Activated CD8-positive, alpha-beta memory T cell treated with anti-CD3 and anti-CD28 coated beads for 24 hours (primary cell): ENCODE results near the gene DPP10.

Experiments
- DNase-seq: peaks from one replicate; pipeline ENCODE4 v3.0.0-alpha.2; 2020

DPP10 gene

GRCh38 chr2:115484983-115485382 is 1042.5 kb downstream of the DPP10 start:
- no peak for DNase-seq

DNA sequence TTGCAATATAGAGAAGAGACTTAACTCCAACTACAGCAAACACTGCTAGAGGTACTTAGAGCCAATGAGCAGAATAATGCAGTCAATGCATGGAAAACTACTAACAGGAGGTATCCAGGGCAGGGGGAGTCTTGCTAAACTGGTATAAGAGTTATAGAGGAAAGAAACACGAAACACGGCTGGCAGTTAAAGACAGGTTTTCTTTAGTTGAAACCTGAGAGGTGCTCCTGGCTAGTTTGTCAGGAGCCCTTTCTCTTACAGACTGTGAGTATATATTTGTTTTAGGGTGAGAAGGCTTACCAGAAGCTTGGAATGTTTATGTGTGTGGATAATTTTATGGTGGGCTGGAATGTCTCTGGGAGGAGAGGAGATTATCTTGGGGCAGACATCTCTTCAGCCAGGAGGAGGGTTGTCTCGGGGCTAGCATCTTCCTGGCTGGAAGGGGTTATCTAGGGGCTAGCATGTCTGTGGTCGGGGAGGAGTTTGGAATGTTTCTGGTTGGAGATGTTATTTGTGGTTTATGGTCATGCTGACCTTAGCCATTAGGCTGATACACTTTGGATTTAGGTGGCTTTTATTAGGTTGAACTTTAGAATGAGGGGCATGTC is 1048.8 kb downstream of the DPP10 start:
- no peak for DNase-seq

- DNase-seq: no peak
These were observed 1062.9 kb downstream of the DPP10 start for GRCh38 chr2:115505331-115505730.

DNA sequence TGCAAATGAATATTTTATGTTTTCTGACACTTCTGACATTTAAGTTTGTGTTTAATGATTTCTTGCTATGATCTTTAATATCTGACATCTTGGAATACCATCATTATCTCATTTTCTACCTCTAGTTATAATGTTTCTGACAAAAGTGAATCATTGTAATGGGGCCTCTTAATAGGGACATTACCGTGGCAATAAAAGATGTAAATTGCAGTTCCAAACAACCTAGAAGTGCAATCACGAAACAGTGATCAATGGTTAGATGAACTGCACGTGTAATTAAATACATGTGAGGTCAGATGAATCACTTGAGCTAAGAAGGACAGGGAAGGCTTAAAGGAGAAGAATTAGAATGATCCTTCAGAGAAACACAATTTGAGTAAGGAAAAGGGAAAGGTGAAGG is 1078.3 kb downstream of the DPP10 start:
- DNase-seq: no peak

DNA sequence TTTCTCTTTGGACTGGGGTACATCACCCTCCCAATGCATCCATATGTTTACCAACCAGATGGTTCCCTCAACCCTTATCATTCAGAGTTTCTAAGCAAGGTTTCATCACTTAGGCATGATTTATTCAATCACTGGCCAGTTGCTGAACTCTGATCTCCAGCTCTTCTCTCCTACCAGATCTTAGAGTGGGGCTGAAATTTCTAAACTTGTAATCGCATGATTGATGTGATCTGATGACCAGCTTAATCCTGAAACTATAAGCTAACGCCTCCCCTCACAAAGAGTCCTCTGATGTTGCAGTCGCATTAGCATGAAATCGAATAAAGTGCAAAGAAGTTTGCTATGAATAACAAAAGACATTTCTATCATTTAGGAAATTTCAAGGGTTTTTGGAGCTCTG is 1082.0 kb downstream of the DPP10 start:
- DNase-seq: no peak

DNA sequence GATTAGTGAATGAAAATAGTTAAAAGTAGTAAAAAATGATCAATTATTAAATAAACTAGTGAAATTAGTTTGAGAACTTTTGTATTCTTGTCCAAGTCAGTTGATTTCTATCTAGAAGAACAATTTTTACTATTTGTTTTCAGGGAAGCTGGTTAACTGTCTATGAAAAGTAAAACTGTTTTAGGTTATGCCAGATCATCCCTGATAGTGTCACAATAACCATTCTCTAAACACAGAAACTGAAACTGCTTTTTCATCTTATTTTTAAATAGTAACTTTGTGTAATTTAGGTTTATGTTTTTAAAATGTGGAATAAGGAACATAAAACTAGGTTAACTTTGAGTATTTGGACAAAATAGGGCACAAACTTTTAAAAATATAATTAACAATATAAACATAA is 1087.2 kb downstream of the DPP10 start:
- no peak for DNase-seq

DNA sequence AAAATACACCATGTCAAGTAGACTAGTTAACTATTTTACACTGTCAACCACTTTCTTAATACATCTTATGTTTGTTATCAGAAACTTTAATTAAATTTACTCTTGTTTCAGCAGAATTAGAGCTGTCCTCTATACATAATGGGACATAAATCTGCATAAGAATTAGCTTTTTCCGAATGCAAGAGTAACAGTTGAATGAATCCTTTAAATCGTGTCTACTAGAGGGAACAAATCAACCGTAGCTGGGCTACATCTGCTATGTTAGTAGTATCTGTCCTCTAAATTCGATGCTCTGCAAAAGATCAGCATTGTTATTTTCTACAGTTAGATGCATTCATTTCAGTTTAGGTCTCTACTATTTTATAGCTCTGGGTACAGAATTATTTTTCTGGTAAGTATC is 1090.6 kb downstream of the DPP10 start:
- no peak for DNase-seq

DNA sequence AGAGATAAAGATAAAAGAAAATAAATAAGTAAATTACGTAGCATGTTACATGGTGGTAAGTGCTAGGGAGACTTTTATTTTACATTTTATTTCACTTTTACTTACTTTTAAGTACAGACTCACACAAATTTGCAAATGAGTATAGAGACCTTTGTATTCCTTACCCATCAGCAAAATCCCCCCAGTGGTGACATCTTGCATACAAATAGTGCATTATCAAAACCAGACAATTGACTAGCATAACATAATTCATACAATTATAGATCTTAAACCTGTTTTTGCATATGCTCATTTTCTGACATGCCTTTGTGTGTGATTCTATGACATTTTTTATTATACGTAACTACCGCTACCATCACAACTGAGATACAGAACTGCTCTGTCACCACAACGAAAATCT is 1099.4 kb downstream of the DPP10 start:
- no peak for DNase-seq

DNA sequence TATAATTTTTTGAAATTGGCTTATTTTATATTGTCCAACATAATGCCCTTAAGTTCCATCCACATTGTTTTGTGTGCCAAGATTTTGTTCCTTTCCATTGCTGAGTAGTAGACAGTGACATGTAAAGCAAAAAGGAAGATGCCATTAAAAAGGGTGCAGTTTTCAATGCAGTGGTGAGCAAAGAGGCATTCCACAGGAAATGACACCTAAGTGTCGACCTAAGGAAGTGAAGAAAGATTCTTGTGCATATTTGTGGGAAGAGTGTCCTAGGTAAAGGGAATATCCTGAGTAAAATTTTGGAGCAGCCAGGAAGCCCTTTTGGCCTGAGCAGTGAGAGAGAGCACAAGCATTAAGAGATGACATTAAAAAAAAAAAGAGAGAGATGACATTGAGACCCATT is 1099.9 kb downstream of the DPP10 start:
- DNase-seq: no peak

DNA sequence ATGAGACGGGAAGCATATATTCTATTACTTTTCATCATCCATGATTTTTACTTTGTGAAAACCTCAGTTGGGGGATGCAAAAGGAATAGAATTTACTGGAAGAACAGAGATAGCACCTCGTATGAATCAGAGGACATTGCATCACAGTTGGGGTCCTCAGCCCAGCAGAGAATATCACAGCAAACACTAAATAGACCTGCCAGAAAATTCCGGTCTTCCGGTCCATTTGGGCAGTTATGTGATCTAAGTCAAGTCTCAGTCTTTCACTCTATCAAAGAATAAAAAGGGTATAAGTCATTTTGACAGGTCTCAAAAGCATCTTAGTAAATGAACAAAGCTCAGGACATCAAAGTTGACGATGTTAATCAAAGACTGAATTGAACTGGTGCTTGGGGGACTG is 1100.6 kb downstream of the DPP10 start:
- no peak for DNase-seq

DNA sequence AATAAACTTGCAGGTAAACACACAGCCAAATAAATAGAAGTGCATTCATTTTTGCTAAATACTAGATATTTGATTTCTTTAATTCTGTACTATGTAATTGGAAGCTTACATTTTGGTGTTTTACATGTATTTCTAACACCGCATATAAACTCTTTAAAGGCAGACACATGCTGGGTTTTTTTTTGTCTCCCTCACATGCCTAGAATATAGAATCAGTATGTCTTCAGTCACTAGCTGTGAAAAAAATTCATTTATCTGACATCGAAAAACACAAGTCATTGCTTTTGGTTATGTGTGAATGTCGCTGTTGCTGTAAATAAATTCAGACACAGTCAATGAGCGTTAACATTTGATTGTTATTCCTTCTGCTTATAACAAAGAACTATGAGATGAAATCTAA is 1101.0 kb downstream of the DPP10 start:
- DNase-seq: no peak

DNA sequence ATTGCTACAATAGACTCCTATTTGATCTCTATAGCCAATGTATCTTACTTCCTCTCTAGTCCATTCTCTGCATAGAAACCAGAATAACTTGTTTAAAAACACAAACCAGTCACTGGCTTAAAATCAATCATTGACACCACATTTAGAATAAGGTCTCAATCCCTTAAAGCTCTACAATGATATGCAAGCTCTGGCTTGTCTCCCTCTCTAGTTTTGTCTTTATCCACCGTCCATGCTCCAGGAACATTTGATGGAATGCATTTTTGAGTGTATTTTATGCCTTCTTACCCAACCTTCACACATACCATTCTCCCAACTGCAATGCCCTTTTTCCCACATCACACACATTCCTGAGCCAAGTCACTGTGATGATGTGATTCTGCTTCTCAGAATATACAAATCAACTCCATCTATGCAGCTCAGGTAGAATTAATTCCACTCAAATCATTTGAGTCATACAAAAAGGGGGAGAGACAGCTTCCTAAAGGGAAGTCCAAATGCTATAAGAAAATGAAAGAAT is 1107.2 kb downstream of the DPP10 start:
- DNase-seq: no peak

DNA sequence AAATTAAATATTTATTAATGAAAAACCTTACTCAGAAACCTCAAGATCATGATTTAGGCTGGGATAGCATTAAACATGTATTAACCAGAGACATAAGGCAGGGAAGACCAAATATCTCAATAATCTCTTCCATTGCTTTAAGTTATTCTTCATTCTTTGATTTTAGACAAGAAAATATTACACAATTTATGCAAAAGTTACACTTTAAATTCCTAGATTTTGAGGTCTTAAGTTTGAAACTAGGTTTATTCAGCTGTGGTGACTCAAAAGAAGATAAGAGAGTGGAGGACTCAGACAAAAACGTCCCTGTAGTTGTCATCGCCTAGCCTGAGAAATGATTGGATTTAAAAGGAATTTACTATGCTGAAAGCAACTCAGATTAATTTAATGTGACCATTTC is 1110.3 kb downstream of the DPP10 start:
- no peak for DNase-seq

DNA sequence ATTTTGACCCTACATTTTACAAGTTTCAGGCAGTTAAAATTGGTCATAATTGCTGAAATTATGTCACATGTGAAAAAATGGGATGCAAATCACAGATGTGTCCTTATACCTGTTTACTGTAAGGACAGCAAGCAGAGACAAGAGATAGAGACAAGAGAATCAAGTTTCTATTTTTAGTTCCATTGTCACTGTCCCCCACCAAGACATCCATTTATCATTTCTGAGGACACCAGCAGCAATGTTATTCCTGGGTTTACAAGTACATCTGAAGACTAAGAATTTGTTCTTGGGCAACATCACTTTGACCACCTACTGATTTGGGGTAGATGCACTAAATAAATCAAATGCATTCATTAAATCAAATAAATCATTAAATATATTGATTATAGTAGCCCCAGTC is 1111.7 kb downstream of the DPP10 start:
- no peak for DNase-seq

DNA sequence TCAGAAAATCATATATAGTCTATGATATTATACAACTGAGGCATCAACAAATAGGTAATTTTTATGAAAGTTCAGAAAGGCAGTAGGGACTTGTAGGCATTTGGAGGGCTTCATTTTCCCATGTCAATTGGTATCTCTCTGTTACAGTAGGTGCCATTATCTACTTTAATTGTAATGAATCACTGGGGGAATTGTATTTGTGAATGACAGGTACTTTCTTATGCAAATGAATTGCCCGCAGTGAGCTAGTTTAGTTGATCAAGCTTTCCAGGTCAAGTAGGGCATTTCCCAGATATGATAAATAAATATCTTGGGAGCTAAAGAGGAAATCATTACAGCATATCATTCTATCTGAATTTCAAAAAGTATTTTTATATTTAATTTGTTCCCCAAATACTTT is 1116.3 kb downstream of the DPP10 start:
- DNase-seq: no peak

DNA sequence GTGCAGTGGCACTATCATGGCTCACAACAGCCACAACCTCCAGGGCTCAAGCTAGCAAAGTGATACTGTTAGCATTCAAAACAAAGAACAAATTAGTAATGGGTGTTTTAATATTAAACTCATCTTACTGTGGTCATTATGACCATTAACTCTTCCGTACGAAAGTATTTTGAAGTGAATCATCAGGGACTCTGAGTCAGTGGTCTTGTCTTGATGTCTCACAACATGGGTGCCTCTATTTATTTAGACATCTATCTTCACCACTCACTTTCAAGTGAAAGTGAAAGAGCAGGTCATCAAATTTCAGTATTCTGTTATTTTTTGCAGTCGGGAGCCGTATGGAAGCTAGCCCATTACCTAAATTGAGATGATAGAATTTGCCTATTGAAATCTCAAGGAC is 1118.2 kb downstream of the DPP10 start:
- DNase-seq: no peak

- no peak for DNase-seq
These were observed 1126.2 kb downstream of the DPP10 start for GRCh38 chr2:115568643-115569042.

GRCh38 chr2:115569547-115569946 is 1127.1 kb downstream of the DPP10 start:
- DNase-seq: no peak

GRCh38 chr2:115572746-115573145 is 1130.3 kb downstream of the DPP10 start:
- no peak for DNase-seq

DNA sequence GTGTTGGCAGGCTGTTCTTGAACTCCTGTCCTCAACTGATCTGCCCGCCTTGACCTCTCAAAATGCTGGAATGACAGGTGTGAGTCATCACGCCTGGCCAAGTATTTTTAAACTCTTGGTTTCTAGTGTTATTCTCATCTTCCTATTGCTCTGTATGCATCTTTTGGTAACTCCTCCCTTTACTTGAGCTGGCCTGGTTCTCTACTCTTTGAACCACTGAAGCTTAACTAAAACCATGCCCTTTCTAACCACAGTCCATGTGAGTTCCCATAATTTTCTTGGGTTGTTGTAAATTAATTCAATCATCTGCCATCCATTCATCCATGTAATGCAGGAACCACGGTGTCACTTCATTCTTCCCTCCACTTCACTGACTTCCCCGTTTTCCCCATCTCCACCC is 1131.3 kb downstream of the DPP10 start:
- no peak for DNase-seq

- DNase-seq: no peak
These were observed 1132.2 kb downstream of the DPP10 start for GRCh38 chr2:115574667-115575066.

DNA sequence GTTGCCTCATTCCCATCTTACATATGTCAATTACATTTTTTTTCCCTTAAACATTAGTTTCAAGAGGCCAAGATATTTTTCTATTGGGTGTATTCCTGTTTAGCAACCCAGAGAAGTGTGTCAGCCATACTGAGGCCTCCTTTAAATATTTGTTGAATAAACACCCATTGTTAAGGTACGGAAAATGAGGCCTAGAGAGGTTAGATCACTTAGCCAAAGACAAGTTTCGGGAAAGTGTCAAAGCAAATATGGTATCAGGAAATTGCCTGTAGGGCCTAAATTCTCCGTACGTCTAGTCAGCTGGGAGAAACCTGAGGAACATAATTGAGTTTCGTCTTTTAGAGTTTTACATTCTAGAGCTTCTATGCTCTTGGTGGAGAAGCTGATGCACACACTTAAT is 1138.3 kb downstream of the DPP10 start:
- no peak for DNase-seq

GRCh38 chr2:115584507-115584906 is 1142.1 kb downstream of the DPP10 start:
- DNase-seq: no peak

DNA sequence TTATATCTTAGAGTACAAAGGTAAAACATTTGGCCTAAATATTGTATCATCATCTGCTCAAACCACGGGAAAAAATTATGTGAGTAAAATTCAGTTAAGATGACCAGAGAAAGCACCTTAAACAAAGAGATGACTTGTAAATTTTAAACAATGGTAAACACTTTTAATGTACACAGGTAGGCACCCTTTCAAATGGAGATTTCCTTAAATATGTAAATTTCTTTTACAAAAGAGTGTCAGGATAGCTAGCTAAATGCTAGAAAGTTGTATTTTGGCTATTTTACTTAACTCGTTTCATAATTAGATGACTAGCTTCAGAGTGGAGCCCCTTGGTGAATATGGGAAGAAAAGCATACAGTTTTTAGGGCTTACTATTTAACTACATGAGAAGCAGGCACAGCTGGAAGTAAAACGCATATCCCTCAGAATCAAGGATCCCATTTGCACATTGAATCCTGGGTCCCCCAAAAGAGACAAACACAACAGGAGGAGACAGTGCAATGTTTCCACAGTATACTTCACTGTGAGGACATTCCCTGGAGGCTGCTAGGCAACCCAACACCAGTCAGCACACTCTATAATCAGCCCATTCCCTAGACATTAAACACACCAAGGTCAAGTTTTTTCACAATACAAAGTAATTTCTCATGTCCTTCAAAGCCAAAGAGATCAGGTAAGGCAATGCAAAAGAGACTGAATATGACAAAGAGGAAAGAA is 1154.4 kb downstream of the DPP10 start:
- DNase-seq: no peak

DNA sequence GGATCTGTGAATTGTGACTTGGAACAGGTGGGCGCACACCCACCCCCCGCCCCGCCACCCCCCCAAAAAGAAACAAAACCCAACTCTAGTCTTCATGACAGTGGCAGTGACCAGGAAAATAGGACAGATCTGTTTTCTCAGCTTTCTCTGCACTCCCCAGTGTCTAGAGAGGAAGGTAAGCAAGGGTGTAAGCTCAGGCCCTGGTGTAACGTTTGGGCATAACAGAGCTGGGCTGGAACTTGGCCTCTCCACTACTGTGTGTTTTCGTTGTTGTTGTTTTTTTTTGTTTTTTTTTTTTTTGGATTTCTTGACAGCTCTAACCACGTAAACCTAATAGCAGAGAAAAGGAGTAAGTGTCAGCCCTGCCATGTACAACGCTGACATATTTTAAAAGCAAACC is 1160.8 kb downstream of the DPP10 start:
- DNase-seq: no peak
